Stimulated activated CD4-positive, alpha-beta T cell treated with anti-CD3 and anti-CD28 coated beads, Interleukin-1b, Interleukin-23, amount 100 ng/mL, for 48 hours (primary cell): ENCODE measurements around the gene LIN37.

Experiments used
- DNase-seq: peaks from one replicate; pipeline ENCODE4 v3.0.0-alpha.2; 2020

Gene LIN37

GRCh38 chr19:35776102-35776788, 27.9 kb downstream of the LIN37 start:
- no peak for DNase-seq

- DNase-seq = no peak
These were observed 28.9 kb downstream of the LIN37 start for GRCh38 chr19:35777086-35777841.

- no peak for DNase-seq
These were observed 29.6 kb downstream of the LIN37 start for GRCh38 chr19:35777961-35778360.

GRCh38 chr19:35779033-35779432, 30.7 kb downstream of the LIN37 start:
- DNase-seq = no peak

GRCh38 chr19:35780058-35780457, 31.7 kb downstream of the LIN37 start:
- no peak for DNase-seq

- DNase-seq = no peak
These were observed 32.3 kb downstream of the LIN37 start for GRCh38 chr19:35780717-35781116.

- no peak for DNase-seq
These were observed 33.3 kb downstream of the LIN37 start for GRCh38 chr19:35781650-35782049.

GRCh38 chr19:35782589-35782988, 34.2 kb downstream of the LIN37 start:
- no peak for DNase-seq

- DNase-seq = no peak
These were observed 35.4 kb downstream of the LIN37 start for GRCh38 chr19:35783469-35784434.

- no peak for DNase-seq
These were observed 36.3 kb downstream of the LIN37 start for GRCh38 chr19:35784503-35785338.

GRCh38 chr19:35785339-35785627, 36.9 kb downstream of the LIN37 start:
- DNase-seq = no peak

GRCh38 chr19:35786299-35787160, 38.2 kb downstream of the LIN37 start:
- DNase-seq = no peak

GRCh38 chr19:35787227-35787799, 38.9 kb downstream of the LIN37 start:
- DNase-seq = no peak

- no peak for DNase-seq
These were observed 40.0 kb downstream of the LIN37 start for GRCh38 chr19:35788205-35788960.

GRCh38 chr19:35789195-35789977, 41.0 kb downstream of the LIN37 start:
- no peak for DNase-seq

GRCh38 chr19:35789978-35790944, 41.9 kb downstream of the LIN37 start:
- no peak for DNase-seq

GRCh38 chr19:35790981-35791813, 42.8 kb downstream of the LIN37 start:
- no peak for DNase-seq
